ENCODE data around the gene FRMD3. TPM values are rescaled to one million over a fixed set of nuclear protein-coding genes. Genes with fewer than 3 reads are reported as not detected.

The FRMD3 gene
- total RNA-seq, 2 experiments from 2014 or later: 0.12 TPM; not detected in 1

- H3K4me3 Mint-ChIP-seq: no peak overlapping the region
- no peaks in the 10 kb centered on the region for H3K27me3 Mint-ChIP-seq (ENCODE audit: low read depth)
- H3K9me3 Mint-ChIP-seq: peaks cover 13% of the 10 kb centered on the region
- no peak for DNase-seq
- CTCF ChIA-PET: no interaction called here
- H3K27ac Mint-ChIP-seq: no peak overlapping the region
- H3K4me1 Mint-ChIP-seq (ENCODE audit: low read depth): no peaks in the 10 kb centered on the region
- H3K36me3 Mint-ChIP-seq (ENCODE audit: low read depth): peaks cover 8% of the 10 kb centered on the region
- intact Hi-C loops (cut with micrococcal nuclease): no loop called here
Measured at GRCh38 chr9:83247732-83248131, 290.5 kb downstream of the FRMD3 start.

DNA sequence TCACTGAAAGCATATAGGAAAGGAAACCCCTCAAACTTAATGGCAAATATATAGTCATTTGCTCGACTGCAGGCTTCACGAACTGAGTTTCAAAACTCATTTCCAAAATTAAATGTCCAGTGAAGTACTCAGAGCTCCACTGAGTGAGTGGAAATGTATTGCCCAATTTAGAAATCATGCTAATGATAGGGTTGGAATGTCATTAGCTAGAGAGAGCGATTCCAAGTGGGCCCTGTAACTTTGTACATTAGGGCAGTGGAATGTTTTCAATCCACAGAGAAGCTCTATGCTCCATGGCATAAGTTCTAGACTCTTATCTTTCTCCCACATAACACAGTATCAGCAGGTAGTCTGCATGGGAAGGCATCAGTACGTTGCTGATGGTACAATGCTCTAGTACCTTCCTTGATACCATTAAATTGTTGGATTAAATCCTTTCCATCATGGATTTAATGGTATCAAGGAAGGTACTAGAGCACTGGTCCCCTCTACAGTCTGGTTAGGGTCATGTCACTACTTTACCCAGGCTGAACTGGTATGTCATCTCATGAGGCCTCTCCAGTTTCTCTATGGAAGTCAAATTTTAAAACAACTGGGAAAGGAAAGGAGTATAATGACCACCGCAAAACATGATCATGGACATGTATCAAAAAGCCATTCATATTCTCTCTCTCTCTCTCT is 292.1 kb downstream of the FRMD3 start:
- Mint-ChIP-seq H3K9me3 (peaks cover 1% of the 10 kb centered on the region), H3K36me3 (ENCODE audit: low read depth) (peaks cover 3% of the 10 kb centered on the region), H3K27me3 (ENCODE audit: low read depth) (no peaks in the 10 kb centered on the region), H3K4me3 (no peak overlapping the region), H3K4me1 (ENCODE audit: low read depth) (no peaks in the 10 kb centered on the region), H3K27ac (no peak overlapping the region)
- DNase-seq: no peak
- CTCF ChIA-PET: no interaction called here
- intact Hi-C loops (cut with micrococcal nuclease): no loop called here

- Mint-ChIP-seq H3K36me3 (ENCODE audit: low read depth) (peaks cover 3% of the 10 kb centered on the region), H3K27ac (no peak overlapping the region), H3K9me3 (peaks cover 1% of the 10 kb centered on the region), H3K4me1 (ENCODE audit: low read depth) (no peaks in the 10 kb centered on the region), H3K4me3 (no peak overlapping the region), H3K27me3 (ENCODE audit: low read depth) (no peaks in the 10 kb centered on the region)
- intact Hi-C loops (cut with micrococcal nuclease): no loop called here
- CTCF ChIA-PET: no interaction called here
- no peak for DNase-seq
Measured at GRCh38 chr9:83242066-83242465, 296.1 kb downstream of the FRMD3 start.

DNA sequence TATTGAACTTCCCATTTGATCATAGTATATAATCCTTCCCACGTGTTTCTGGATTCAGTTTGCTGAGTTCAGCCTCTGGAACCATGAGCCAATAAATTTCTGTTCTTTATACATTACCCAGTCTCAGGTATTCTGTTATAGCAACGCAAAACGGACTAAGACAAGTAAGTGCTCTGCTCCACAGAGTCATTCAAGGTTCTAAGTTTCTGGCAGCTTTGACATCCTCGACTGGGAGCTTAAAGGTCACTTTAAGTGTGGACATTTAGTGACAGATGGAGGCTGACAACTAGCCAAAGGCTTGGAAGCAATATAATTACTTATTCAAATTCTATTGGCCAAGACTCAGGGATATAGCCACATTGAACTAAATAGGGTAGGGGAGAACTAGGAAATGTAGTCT is 297.5 kb downstream of the FRMD3 start:
- Mint-ChIP-seq H3K27me3 (ENCODE audit: low read depth) (no peaks in the 10 kb centered on the region), H3K36me3 (ENCODE audit: low read depth) (peaks cover 3% of the 10 kb centered on the region), H3K27ac (no peak overlapping the region), H3K4me3 (no peak overlapping the region), H3K4me1 (ENCODE audit: low read depth) (no peaks in the 10 kb centered on the region), H3K9me3 (peaks cover 1% of the 10 kb centered on the region)
- DNase-seq: no peak
- intact Hi-C loops (cut with micrococcal nuclease): no loop called here
- CTCF ChIA-PET: no interaction called here

- intact Hi-C loops (cut with micrococcal nuclease): no loop called here
- Mint-ChIP-seq H3K27me3 (ENCODE audit: low read depth) (no peaks in the 10 kb centered on the region), H3K27ac (no peak overlapping the region), H3K4me1 (ENCODE audit: low read depth) (no peaks in the 10 kb centered on the region), H3K4me3 (no peak overlapping the region), H3K9me3 (peaks cover 1% of the 10 kb centered on the region), H3K36me3 (ENCODE audit: low read depth) (peaks cover 3% of the 10 kb centered on the region)
- CTCF ChIA-PET: no interaction called here
- no peak for DNase-seq
Measured at GRCh38 chr9:83239747-83240146, 298.5 kb downstream of the FRMD3 start.

- CTCF ChIA-PET: no interaction called here
- no peak for DNase-seq
- no peak overlapping the region for H3K4me3 Mint-ChIP-seq
Measured at GRCh38 chr9:83238871-83239640, 299.1 kb downstream of the FRMD3 start.

DNA sequence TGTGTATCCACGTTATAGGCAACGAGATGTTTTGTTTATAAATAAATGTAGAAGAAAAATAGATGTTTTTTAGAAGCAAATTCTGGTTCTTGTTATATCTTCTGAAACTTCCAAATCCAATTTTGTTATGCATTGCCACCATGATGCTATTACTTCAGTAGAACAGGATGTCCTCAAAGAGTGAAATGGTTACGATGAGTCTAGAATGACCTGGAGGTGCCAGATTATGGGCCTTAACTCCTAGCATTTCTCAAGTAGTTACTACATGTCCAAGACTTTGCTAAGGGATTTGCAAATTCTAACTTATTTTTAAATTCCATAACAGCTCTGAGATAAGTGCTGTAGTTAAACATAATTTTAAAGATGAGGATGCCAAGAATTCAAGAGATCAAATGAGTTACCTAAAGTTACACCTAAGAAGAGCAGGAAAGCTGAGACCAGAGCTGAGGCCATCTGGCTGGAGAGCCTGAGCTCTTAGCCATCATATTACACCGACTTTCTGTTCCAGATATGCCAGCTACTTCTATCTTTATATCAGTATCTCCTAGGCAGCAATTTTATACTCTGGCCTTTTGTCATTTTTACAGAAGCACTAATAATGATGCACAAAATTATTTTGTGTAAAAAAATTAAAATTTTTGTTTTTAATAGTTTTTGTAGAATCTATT is 302.0 kb downstream of the FRMD3 start:
- no peak for DNase-seq
- Mint-ChIP-seq H3K27ac (no peak overlapping the region), H3K27me3 (ENCODE audit: low read depth) (peaks cover 4% of the 10 kb centered on the region), H3K4me3 (no peak overlapping the region), H3K36me3 (ENCODE audit: low read depth) (no peaks in the 10 kb centered on the region), H3K9me3 (no peaks in the 10 kb centered on the region), H3K4me1 (ENCODE audit: low read depth) (no peaks in the 10 kb centered on the region)
- intact Hi-C loops (cut with micrococcal nuclease): no loop called here
- CTCF ChIA-PET: interaction anchor here (0.6 kb wide), 1 partner anchor 30 kb away, joined by 3 read pairs; no protein-coding TSS in a partner anchor

More at GRCh38 chr9:83238871-83239640, 299.1 kb downstream of the FRMD3 start:
- Mint-ChIP-seq H3K27ac (peak overlapping the region; percentile 20), H3K4me1 (ENCODE audit: low read depth) (no peaks in the 10 kb centered on the region), H3K9me3 (peaks cover 1% of the 10 kb centered on the region), H3K27me3 (ENCODE audit: low read depth) (no peaks in the 10 kb centered on the region), H3K36me3 (ENCODE audit: low read depth) (peaks cover 3% of the 10 kb centered on the region)
- intact Hi-C loops (cut with micrococcal nuclease): no loop called here

DNA sequence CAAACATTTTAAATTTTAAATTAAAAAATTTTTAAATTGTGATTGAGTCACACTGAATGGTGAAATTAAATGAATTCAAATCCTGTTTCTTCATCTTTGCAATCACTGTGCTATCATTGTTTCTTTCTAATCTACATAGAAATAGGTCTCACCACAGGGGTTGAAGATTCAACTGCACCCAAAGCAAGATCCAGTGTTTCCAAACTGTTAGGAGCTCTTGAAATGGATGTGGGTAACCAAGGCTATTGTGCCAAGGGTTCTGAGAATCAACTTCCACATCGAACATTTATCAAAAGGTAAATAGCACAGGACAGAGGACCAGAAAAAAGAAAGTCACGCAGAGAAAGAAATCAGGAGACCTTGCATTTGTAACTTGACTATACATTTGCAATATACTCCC is 302.7 kb downstream of the FRMD3 start:
- Mint-ChIP-seq H3K27me3 (ENCODE audit: low read depth) (peaks cover 4% of the 10 kb centered on the region), H3K9me3 (no peaks in the 10 kb centered on the region), H3K36me3 (ENCODE audit: low read depth) (no peaks in the 10 kb centered on the region), H3K4me3 (no peak overlapping the region), H3K27ac (no peak overlapping the region), H3K4me1 (ENCODE audit: low read depth) (no peaks in the 10 kb centered on the region)
- CTCF ChIA-PET: no interaction called here
- DNase-seq: no peak
- intact Hi-C loops (cut with micrococcal nuclease): no loop called here

DNA sequence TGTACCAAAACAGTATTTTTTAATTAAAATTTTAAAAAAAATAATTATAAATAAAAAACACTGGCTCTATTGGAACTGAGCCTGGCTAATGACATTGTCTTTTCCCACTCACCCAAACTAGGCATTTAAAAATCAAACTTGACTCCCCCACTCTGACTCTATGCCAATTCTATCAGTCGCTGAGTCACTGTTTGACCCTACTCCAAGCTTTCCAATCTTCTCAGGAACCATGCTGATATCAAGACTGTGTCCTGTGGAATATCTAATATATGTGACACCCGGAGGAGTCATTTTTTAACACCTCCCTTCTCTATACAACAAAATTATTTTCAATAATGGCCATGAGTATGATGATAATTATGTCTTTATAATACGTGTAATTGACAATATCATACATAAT is 303.7 kb downstream of the FRMD3 start:
- intact Hi-C loops (cut with micrococcal nuclease): no loop called here

DNA sequence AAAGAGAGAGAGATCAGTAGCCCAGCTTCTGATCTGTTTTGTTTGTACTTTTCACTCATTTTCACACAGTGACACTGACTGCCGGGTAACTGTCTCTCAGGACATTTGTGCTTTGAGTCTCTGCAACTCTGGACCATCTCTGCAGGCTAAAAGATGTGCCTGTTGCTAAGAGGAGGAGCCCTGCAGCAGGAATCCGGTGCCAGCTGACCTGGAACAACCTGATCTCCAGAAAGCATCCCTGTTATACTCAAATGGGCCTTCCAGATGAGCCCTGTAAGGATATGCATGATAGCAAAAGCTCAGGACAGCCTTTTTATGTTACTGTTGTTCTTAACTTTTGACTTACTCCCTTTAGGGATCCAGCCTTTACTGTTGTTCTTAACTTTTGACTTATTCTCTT is 304.6 kb downstream of the FRMD3 start:
- Mint-ChIP-seq H3K4me3 (no peak overlapping the region), H3K36me3 (ENCODE audit: low read depth) (no peaks in the 10 kb centered on the region), H3K4me1 (ENCODE audit: low read depth) (no peaks in the 10 kb centered on the region), H3K27me3 (ENCODE audit: low read depth) (peaks cover 10% of the 10 kb centered on the region), H3K27ac (no peak overlapping the region), H3K9me3 (peaks cover 1% of the 10 kb centered on the region)
- DNase-seq: no peak
- CTCF ChIA-PET: no interaction called here
- intact Hi-C loops (cut with micrococcal nuclease): no loop called here

More for the DNA sequence above, 303.7 kb downstream of the FRMD3 start:
- CTCF ChIA-PET: no interaction called here
- H3K4me1 Mint-ChIP-seq (ENCODE audit: low read depth): no peaks in the 10 kb centered on the region
- peaks cover 8% of the 10 kb centered on the region for H3K27me3 Mint-ChIP-seq (ENCODE audit: low read depth)
- no peaks in the 10 kb centered on the region for H3K9me3 Mint-ChIP-seq
- no peak overlapping the region for H3K4me3 Mint-ChIP-seq
- no peak overlapping the region for H3K27ac Mint-ChIP-seq
- H3K36me3 Mint-ChIP-seq (ENCODE audit: low read depth): no peaks in the 10 kb centered on the region
- DNase-seq: no peak

DNA sequence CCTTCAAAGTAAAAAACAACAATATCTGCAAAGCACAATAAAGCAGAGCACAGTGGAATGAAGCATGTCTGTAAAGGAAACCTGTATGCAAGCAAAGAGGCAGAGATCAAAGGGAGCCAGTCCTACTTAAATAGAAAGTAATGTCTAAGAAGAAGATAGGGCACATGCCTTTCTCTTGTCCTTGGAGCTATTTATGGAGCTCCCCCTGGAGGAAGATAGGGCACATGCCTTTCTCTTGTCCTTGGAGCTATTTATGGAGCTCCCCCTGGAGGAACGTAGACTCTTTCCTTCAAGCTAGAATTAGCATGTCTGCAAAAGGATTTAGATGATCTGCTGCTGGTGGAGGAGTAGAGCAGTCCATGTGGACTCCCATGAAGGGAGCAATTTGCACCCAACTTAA is 307.2 kb downstream of the FRMD3 start:
- no peak overlapping the region for H3K27ac Mint-ChIP-seq
- H3K36me3 Mint-ChIP-seq (ENCODE audit: low read depth): no peaks in the 10 kb centered on the region
- intact Hi-C loops (cut with micrococcal nuclease): no loop called here
- CTCF ChIA-PET: no interaction called here
- H3K4me1 Mint-ChIP-seq (ENCODE audit: low read depth): no peaks in the 10 kb centered on the region
- H3K4me3 Mint-ChIP-seq: no peak overlapping the region
- peaks cover 10% of the 10 kb centered on the region for H3K27me3 Mint-ChIP-seq (ENCODE audit: low read depth)
- peaks cover 1% of the 10 kb centered on the region for H3K9me3 Mint-ChIP-seq
- DNase-seq: no peak

DNA sequence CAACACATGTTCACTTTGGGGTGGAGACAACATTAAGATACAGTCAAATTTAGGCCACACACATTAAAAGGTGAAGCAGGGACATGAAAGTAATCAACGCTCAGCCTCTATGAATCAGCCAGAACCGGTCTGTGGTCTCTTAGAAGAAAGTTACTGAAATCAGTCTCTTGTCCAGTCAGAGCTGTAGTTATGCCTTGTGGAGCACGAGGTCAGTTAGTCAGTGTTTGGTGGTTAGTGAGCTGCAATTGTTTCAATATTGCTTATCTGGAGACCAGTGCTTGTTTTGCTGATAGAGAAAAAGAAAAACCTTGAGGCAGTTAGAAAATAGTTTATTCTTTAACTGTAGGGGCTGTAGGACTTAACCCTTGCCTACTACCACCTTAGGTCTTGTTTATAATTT is 317.5 kb downstream of the FRMD3 start:
- intact Hi-C loops (cut with micrococcal nuclease): no loop called here
- H3K27me3 Mint-ChIP-seq (ENCODE audit: low read depth): peaks cover 36% of the 10 kb centered on the region
- no peak for DNase-seq
- no peaks in the 10 kb centered on the region for H3K36me3 Mint-ChIP-seq (ENCODE audit: low read depth)
- H3K4me3 Mint-ChIP-seq: no peak overlapping the region
- H3K4me1 Mint-ChIP-seq (ENCODE audit: low read depth): peaks cover 3% of the 10 kb centered on the region
- CTCF ChIA-PET: interaction anchor here (0.9 kb wide), 1 partner anchor 57 kb away, joined by 3 read pairs; no protein-coding TSS in a partner anchor
- H3K9me3 Mint-ChIP-seq: peaks cover 6% of the 10 kb centered on the region
- no peak overlapping the region for H3K27ac Mint-ChIP-seq

Data from activated naive CD4-positive, alpha-beta T cell treated with anti-CD3 and anti-CD28 coated beads for 36 hours (primary cell).